Lower leg skin (tissue), 3 donors: ENCODE measurements around the gene DENND1A.

ENCODE experiments used
- CTCF ChIP-seq, 3 donors: fragments of 450-650 bp; IDR thresholded peaks; one replicate each; pipeline ENCODE4 v1.5.1; 2016; ENCODE audit warnings: antibody characterized with exemption in 3 of 3, mild to moderate bottlenecking in 3 of 3, moderate library complexity in 2 of 3
- POLR2A ChIP-seq, 2 donors: fragments of 450-650 bp; IDR thresholded peaks; one replicate each; pipeline ENCODE4 v1.6.1; 2016 to 2017; ENCODE audit warnings: antibody characterized with exemption in 2 of 2, mild to moderate bottlenecking in 1 of 2, moderate library complexity in 1 of 2

GRCh38 chr9:123508048-123508447, 421.9 kb downstream of the DENND1A start:
- TF ChIP-seq POLR2A (IDR thresholded peaks at IDR 0.05) (no peak), CTCF (IDR thresholded peaks at IDR 0.05) (no peak)
